HG03196 (cell line): Measurements from ENCODE around the gene LRRC27.

Source experiments
- ATAC-seq: cut with Tn5 transposase; IDR thresholded peaks from one replicate; pipeline ENCODE4 v1.9.1; 2021; ENCODE audit not compliant: unreplicated experiment

LRRC27 gene

GRCh38 chr10:132410779-132411532, 79.0 kb downstream of the LRRC27 start:
- ATAC-seq = no peak

- ATAC-seq = no peak
Measured at GRCh38 chr10:132411561-132412253, 79.7 kb downstream of the LRRC27 start.

- ATAC-seq = no peak
Measured at GRCh38 chr10:132412316-132413192, 80.6 kb downstream of the LRRC27 start.

GRCh38 chr10:132413226-132414205, 81.5 kb downstream of the LRRC27 start:
- no peak for ATAC-seq

GRCh38 chr10:132414402-132415016, 82.5 kb downstream of the LRRC27 start:
- ATAC-seq = no peak

- ATAC-seq = no peak
Measured at GRCh38 chr10:132415255-132415654, 83.3 kb downstream of the LRRC27 start.

- no peak for ATAC-seq
Measured at GRCh38 chr10:132415956-132416355, 84.0 kb downstream of the LRRC27 start.

GRCh38 chr10:132416566-132417256, 84.7 kb downstream of the LRRC27 start:
- ATAC-seq = no peak

- no peak for ATAC-seq
Measured at GRCh38 chr10:132417257-132417910, 85.4 kb downstream of the LRRC27 start.

GRCh38 chr10:132417957-132418441, 86.0 kb downstream of the LRRC27 start:
- ATAC-seq = no peak

- no peak for ATAC-seq
Measured at GRCh38 chr10:132418527-132419416, 86.8 kb downstream of the LRRC27 start.

- no peak for ATAC-seq
Measured at GRCh38 chr10:132419538-132420468, 87.8 kb downstream of the LRRC27 start.

GRCh38 chr10:132420469-132420980, 88.5 kb downstream of the LRRC27 start:
- ATAC-seq = no peak

GRCh38 chr10:132420981-132421846, 89.2 kb downstream of the LRRC27 start:
- peak; percentile 38 for ATAC-seq
